GM10248 (cell line): ENCODE measurements around the gene ITPRIP.

ENCODE experiments used
- CTCF ChIA-PET: fragments of 300-600 bp; sonication (Branson Sonifier 250); formaldehyde crosslinking; extraction: SDS; loops from one replicate; lab custom pipeline; 2021; ENCODE audit warnings: antibody characterized with exemption; lab: Yijun Ruan, JAX
- POLR2A ChIA-PET: fragments of 350-650 bp; sonication (Branson Sonifier 250); formaldehyde crosslinking; extraction: SDS; loops from one replicate; lab custom pipeline; 2020; ENCODE audit warnings: antibody characterized with exemption; lab: Yijun Ruan, JAX
- DNase-seq: peaks from one replicate; pipeline ENCODE4 v3.0.0; 2012; ENCODE audit errors: extremely low spot score
- CTCF ChIP-seq: IDR thresholded peaks from 2 replicates; pipeline ENCODE4 v1.5.1; 2012; ENCODE audit warnings: mild to moderate bottlenecking, low read depth; ENCODE audit errors: extremely low read depth, missing control alignments, control extremely low read depth

Gene ITPRIP

GRCh38 chr10:104307576-104308438, 30.5 kb downstream of the ITPRIP start:
- no peak for DNase-seq
- CTCF ChIA-PET, result interaction anchor here (1.1 to 8.3 kb wide), 9 partner anchors 9 to 74 kb away, joined by 3 to 215 read pairs (median 33); partner anchors contain the start of genes CFAP58 and ITPRIP
- TF ChIP-seq CTCF, result no peak
- POLR2A ChIA-PET, result no interaction called here

- ChIA-PET POLR2A (no interaction called here), CTCF (interaction anchor here (0.9 to 8.3 kb wide), 14 partner anchors 8 to 54 kb away, joined by 3 to 215 read pairs (median 20); partner anchors contain the start of genes CFAP58 and ITPRIP)
- no peak for DNase-seq
- no peak for TF ChIP-seq CTCF
Observed at GRCh38 chr10:104306897-104307296, 31.4 kb downstream of the ITPRIP start.

GRCh38 chr10:104304927-104305326, 33.3 kb downstream of the ITPRIP start:
- ChIA-PET POLR2A (no interaction called here), CTCF (interaction anchor here (0.8 to 8.3 kb wide), 22 partner anchors 11 to 609 kb away, joined by 3 to 215 read pairs (median 10); partner anchors contain the start of genes CFAP58, GSTO1 and ITPRIP)
- no peak for TF ChIP-seq CTCF
- no peak for DNase-seq

GRCh38 chr10:104304356-104304745, 33.9 kb downstream of the ITPRIP start:
- ChIA-PET POLR2A (no interaction called here), CTCF (interaction anchor here (1.5 to 8.3 kb wide), 9 partner anchors 8 to 49 kb away, joined by 4 to 215 read pairs (median 33); partner anchors contain the start of genes CFAP58 and ITPRIP)
- TF ChIP-seq CTCF, result no peak
- DNase-seq, result no peak

- CTCF ChIA-PET, result interaction anchor here (1.1 to 8.3 kb wide), 8 partner anchors 8 to 45 kb away, joined by 3 to 215 read pairs (median 11); no protein-coding TSS in a partner anchor
- TF ChIP-seq CTCF, result no peak
- DNase-seq, result no peak
- POLR2A ChIA-PET, result no interaction called here
Observed at GRCh38 chr10:104303594-104304355, 34.5 kb downstream of the ITPRIP start.

GRCh38 chr10:104301907-104302690, 36.2 kb downstream of the ITPRIP start:
- POLR2A ChIA-PET, result no interaction called here
- CTCF ChIA-PET, result interaction anchor here (0.8 to 8.3 kb wide), 5 partner anchors 9 to 51 kb away, joined by 3 to 215 read pairs (median 3); no protein-coding TSS in a partner anchor
- DNase-seq, result no peak

More at GRCh38 chr10:104301907-104302690, 36.2 kb downstream of the ITPRIP start:
- no peak for TF ChIP-seq CTCF
